ENCODE results near the gene MAP2K7. TPM values are rescaled to one million over a fixed set of nuclear protein-coding genes. Genes with fewer than 3 reads are reported as not detected.
"Not testable (repeated sequence)": the region's sequence is repeated elsewhere in the genome, so short reads cannot be mapped to it uniquely, and the experiment has no call there.

Gene MAP2K7
- total RNA-seq, 2 donors from 2014 or later, result 15.2 to 16.9 TPM

- no peak for DNase-seq (ENCODE audit: low spot score)
- peak; percentile 32 for ATAC-seq (ENCODE audit: insufficient number of reproducible peaks, low FRiP score, low read depth)
- Histone ChIP-seq H3K27me3 (replicated peaks; ENCODE audit: insufficient read depth) (no peaks in the 10 kb centered on the region), H3K4me1 (ENCODE audit: control insufficient read depth in 1 of 2, low read depth in 2 of 2) (peaks cover 38 to 58% of the 10 kb centered on the region in 2 donors), H3K36me3 (peaks cover 34% of the 10 kb centered on the region), H3K4me3 (peak overlapping the region; percentile 62), H3K9me3 (no peaks in the 10 kb centered on the region), H3K27ac (peak overlapping the region; percentile 91 to 99)
- TF ChIP-seq CTCF (IDR thresholded peaks at IDR 0.05), result peak; percentile 40
These were observed 25.3 kb downstream of the MAP2K7 start for GRCh38 chr19:7928741-7929701.

- not testable (repeated sequence) for ATAC-seq (ENCODE audit: insufficient number of reproducible peaks, low FRiP score, low read depth); H3K4me3 ChIP-seq; H3K27me3 ChIP-seq (replicated peaks; ENCODE audit: insufficient read depth); DNase-seq (ENCODE audit: low spot score); H3K9me3 ChIP-seq
- H3K36me3 ChIP-seq, result peaks cover 39% of the 10 kb centered on the region
- peak overlapping the region; percentile 91 to 99 for H3K27ac ChIP-seq
- H3K4me1 ChIP-seq (ENCODE audit: control insufficient read depth in 1 of 2, low read depth in 2 of 2), result peaks cover 37 to 54% of the 10 kb centered on the region in 2 donors
These were observed 26.4 kb downstream of the MAP2K7 start for GRCh38 chr19:7930030-7930429.

GRCh38 chr19:7930765-7931164 lies 27.1 kb downstream of the MAP2K7 start:
- Histone ChIP-seq H3K27me3 (replicated peaks; ENCODE audit: insufficient read depth) (no peaks in the 10 kb centered on the region), H3K9me3 (no peaks in the 10 kb centered on the region), H3K4me1 (ENCODE audit: control insufficient read depth in 1 of 2, low read depth in 2 of 2) (peaks cover 31 to 48% of the 10 kb centered on the region in 2 donors), H3K4me3 (no peak overlapping the region), H3K36me3 (peaks cover 45% of the 10 kb centered on the region), H3K27ac (peak overlapping the region; percentile 91 to 99)
- no peak for TF ChIP-seq CTCF (IDR thresholded peaks at IDR 0.05)
- ATAC-seq (ENCODE audit: insufficient number of reproducible peaks, low FRiP score, low read depth) (no peak), DNase-seq (ENCODE audit: low spot score) (no peak)

- peak overlapping the region; percentile 42 to 99 for H3K27ac ChIP-seq
- no peaks in the 10 kb centered on the region for H3K27me3 ChIP-seq (replicated peaks; ENCODE audit: insufficient read depth)
- DNase-seq (ENCODE audit: low spot score), result no peak
- H3K4me3 ChIP-seq, result no peak overlapping the region
- TF ChIP-seq CTCF (IDR thresholded peaks at IDR 0.05), result no peak
- no peaks in the 10 kb centered on the region for H3K9me3 ChIP-seq
- H3K4me1 ChIP-seq (ENCODE audit: control insufficient read depth in 1 of 2, low read depth in 2 of 2), result peaks cover 28 to 44% of the 10 kb centered on the region in 2 donors
- H3K36me3 ChIP-seq, result peaks cover 52% of the 10 kb centered on the region
- no peak for ATAC-seq (ENCODE audit: insufficient number of reproducible peaks, low FRiP score, low read depth)
These were observed 27.8 kb downstream of the MAP2K7 start for GRCh38 chr19:7931221-7932061.

GRCh38 chr19:7932276-7932929 lies 28.7 kb downstream of the MAP2K7 start:
- Histone ChIP-seq H3K27me3 (replicated peaks; ENCODE audit: insufficient read depth) (no peaks in the 10 kb centered on the region), H3K9me3 (no peaks in the 10 kb centered on the region), H3K4me1 (ENCODE audit: control insufficient read depth in 1 of 2, low read depth in 2 of 2) (peaks cover 25 to 37% of the 10 kb centered on the region in 2 donors), H3K36me3 (peaks cover 62% of the 10 kb centered on the region), H3K4me3 (no peak overlapping the region), H3K27ac (no peak overlapping the region)
- ATAC-seq (ENCODE audit: insufficient number of reproducible peaks, low FRiP score, low read depth) (no peak), DNase-seq (ENCODE audit: low spot score) (no peak)
- no peak for TF ChIP-seq CTCF (IDR thresholded peaks at IDR 0.05)
